Hair follicle dermal papilla cell (primary cell): ENCODE measurements around the gene AP3D1. TPM values are rescaled to one million over a fixed set of nuclear protein-coding genes. Genes with fewer than 3 reads are reported as not detected.

Experiments used
- total RNA-seq: library from RNA; depleted of rRNA; stranded (reverse); fragments of >200 nt; gene quantifications from 2 replicates; pipeline ENCODE4 v1.2.3, GENCODE V29; 2012

AP3D1 gene
- 146 and 181 TPM in 2 replicates for total RNA-seq

DNA sequence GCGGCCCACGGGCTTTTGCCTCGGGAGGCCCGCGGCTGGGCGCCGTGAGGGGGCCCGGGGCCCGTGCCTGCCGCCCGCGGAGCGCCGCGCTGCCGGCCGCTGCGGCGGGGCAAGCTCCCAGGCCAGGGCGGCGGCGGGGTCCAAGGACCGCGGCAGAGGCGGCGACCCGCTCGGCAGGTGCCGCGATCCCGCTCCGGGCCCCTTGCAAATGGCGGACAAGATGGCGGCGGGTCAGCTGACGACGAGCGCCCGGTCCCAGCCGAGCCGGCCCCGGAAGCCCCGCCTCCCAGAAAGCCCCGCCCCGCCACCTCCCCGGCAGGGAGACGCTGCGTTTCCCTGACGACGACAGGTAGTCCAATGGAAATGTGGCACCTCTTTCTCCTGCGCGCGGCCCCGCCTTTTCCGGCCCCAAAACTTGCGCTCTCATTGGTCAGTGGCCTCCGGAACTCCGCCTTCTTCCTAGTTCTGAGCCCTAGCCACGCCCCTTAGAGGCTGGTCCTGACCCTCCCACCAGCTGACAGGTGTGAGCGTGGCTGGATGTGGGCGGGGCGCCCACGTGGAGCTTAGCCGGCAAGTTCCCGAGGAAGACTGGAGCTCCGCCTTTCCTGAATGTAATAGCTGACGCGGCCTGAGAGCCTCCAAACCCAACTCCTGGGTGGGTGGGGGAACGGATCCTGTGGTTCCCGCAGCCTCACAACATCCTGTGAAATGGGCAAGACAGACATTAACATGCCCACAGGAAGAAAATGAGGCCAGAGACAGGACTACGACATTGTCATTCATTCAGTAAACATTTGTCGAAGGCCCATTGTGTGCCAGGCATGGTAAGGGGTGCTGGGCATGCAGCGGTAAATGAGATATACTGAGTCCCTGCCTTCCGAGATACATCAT lies at the start of gene AP3D1:
Gene AP3D1 (minus strand): TSS at position 228 of the 891 bp plus-strand sequence. CDS start 232 bp downstream, outside the sequence.

DNA sequence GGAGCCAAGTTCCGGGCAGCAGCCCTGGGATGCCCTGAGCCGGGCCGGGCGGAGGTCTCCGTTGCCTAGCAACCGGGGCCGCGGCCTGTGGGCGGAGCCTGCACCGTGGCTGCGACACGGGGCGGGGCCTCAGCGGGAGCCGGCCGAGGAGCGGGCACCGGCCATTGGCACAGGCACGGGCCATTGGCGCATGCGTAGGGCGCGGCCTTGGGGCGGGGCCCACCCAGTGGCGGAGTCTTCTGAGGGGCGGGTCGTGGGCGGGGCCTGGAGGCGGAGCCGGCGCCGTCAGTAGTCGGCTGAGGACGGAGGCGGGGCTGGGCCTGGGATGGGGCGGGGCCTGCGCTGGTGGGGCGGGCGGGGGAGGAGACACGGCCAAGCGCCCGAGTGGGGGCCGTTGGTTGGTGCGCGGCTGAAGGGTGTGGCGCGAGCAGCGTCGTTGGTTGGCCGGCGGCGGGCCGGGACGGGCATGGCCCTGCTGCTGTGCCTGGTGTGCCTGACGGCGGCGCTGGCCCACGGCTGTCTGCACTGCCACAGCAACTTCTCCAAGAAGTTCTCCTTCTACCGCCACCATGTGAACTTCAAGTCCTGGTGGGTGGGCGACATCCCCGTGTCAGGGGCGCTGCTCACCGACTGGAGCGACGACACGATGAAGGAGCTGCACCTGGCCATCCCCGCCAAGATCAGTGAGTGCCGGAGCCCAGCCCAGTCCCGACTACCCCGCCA lies 54.7 kb downstream of the AP3D1 start, which contains the start of gene IZUMO4:
Gene IZUMO4 (plus strand): TSS at position 436 of the 723 bp plus-strand sequence. CDS start 31 bp downstream, at position 467.

DNA sequence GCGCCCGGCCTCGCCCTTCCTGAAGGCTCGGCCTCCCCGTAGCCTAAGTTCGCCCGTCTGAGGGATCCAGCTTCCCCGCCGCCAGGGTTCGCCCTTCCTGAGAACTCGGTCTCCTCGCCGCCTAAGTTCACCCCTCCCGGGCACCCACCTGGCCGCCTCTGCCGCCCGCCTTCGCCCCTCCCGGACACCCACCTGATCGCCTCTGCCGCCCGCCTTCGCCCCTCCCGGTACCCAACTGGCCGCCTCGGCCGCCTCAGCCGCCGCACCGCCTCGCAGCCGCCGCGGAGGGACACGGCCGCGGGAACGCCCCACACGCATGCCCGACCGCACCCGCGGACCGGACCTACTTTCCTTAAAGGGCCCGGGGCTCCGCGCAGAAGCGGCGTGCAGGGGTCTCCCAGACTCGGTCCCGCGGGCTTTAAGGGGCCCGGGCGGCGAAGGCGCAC lies 55.3 kb downstream of the AP3D1 start, which contains the start of gene MOB3A:
Gene MOB3A (minus strand): TSS at position 293 of the 446 bp plus-strand sequence. CDS start 17,766 bp downstream, outside the sequence.

DNA sequence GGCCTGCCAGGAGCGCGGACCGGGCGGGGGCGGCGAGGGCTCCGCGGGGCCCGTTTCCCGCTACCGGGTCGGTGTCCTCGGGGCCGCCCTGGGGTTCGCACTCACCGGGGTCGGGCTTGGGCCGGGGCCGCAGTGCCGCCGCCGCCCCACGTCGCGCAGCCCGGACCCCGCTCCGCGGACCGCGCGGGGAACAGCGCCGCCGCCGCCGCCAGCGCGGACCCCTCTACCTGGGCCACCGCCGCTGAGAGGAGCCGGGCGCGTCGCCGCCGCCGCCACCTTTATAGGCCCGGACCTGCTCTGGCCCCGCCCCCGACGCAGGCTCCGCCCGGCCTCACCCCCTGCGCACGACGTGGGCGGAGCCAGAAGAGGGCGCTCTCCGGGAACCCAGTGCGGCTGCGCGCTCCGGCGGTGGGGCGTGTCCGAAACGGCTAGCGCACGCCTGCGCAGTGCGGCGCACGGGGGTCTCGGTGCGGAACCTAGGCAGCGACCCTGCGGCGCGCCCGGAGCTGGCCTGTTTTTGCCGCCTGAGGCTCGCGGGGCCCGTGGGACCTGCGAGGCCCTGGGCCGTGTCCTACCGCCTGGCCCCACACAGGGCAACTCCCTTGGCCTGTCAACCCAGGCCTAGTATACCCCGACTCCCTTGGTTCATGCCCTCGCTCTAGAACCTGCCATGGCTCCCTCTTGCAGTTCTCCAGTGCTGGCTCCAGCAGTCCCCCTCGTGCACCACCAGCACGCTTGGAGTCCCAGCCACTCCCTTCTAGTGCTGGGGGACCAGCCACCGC lies 100.2 kb downstream of the AP3D1 start, which contains the start of gene MKNK2:
Gene MKNK2 (minus strand): TSS at position 254 of the 782 bp plus-strand sequence. CDS start 393 bp downstream, outside the sequence.

Other genes with a start within 250 kb of the AP3D1 start
- gene ADAT3, start 246.2 kb downstream of the AP3D1 start, total RNA-seq: 5.0 and 5.8 TPM in 2 replicates
- gene SCAMP4, start 246.2 kb downstream of the AP3D1 start, total RNA-seq: 64.8 and 74.0 TPM in 2 replicates
- gene CSNK1G2, start 210.4 kb downstream of the AP3D1 start, total RNA-seq: 88.3 and 93.0 TPM in 2 replicates
- gene BTBD2, start 135.9 kb downstream of the AP3D1 start, total RNA-seq: 74.3 and 79.5 TPM in 2 replicates
- 64.0 and 65.4 TPM in 2 replicates for gene MKNK2, start 100.3 kb downstream of the AP3D1 start, total RNA-seq
- gene MOB3A, start 55.2 kb downstream of the AP3D1 start, total RNA-seq: 65.2 and 66.1 TPM in 2 replicates
- gene IZUMO4, start 54.7 kb downstream of the AP3D1 start, total RNA-seq: 1.7 and 2.6 TPM in 2 replicates
- gene DOT1L, start 12.4 kb upstream of the AP3D1 start, total RNA-seq: 5.2 and 8.3 TPM in 2 replicates
- 33.8 and 37.4 TPM in 2 replicates for gene PLEKHJ1, start 84.8 kb upstream of the AP3D1 start, total RNA-seq
- gene SF3A2, start 85.3 kb upstream of the AP3D1 start, total RNA-seq: 20.9 and 33.6 TPM in 2 replicates
- 1.6 and 2.1 TPM in 2 replicates for gene AMH, start 97.8 kb upstream of the AP3D1 start, total RNA-seq
- gene JSRP1, start 104.9 kb upstream of the AP3D1 start, total RNA-seq: not detected in 2 replicates
- under 0.01 TPM in 1 of 2 replicates, not detected in the other for gene PEAK3, start 130.6 kb upstream of the AP3D1 start, total RNA-seq
- gene LINGO3, start 156.6 kb upstream of the AP3D1 start, total RNA-seq: not detected in 2 replicates
- 50.0 and 52.1 TPM in 2 replicates for gene LSM7, start 177.0 kb upstream of the AP3D1 start, total RNA-seq
- gene SPPL2B, start 177.1 kb upstream of the AP3D1 start, total RNA-seq: 29.3 and 36.0 TPM in 2 replicates
- under 0.01 TPM in 1 of 2 replicates, not detected in the other for gene TMPRSS9, start 208.7 kb upstream of the AP3D1 start, total RNA-seq